ENCODE data around the gene VGLL4. TPM values are rescaled to one million over a fixed set of nuclear protein-coding genes. Genes with fewer than 3 reads are reported as not detected.

Gene VGLL4
- total RNA-seq, 1 experiment from 2014 or later: 46.3 TPM

DNA sequence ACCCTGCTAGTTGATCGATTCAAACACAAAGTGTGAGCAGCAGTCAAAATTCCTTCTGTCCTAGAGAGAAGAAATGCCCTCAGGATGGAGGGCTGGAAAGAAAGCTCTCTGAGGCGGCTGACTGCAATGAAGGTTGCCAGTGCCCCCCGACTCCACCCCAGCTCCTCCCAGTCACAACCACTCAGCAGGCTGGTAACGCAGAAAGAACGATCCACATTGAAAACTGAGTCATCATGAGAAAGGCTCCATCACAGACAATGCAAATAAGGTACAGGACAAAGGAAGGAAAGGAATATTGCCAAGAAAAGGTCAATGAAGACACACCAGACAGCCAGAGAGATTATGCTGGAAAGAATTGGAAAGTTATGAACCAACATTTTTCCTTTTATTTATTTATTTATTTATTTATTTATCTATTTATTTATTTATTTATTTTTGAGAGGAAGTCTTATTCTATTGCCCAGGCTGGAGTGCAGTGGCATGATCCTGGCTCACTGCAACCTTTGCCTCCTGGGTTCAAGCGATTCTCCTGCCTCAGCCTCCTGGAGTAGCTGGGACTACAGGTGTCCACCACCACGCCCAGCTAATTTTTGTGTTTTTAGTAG lies 17.4 kb upstream of the VGLL4 start:
- Histone ChIP-seq H3K4me3 (ENCODE audit: low read length) (no peak overlapping the region), H3K9ac (ENCODE audit: low read length) (no peak overlapping the region), H2AFZ (ENCODE audit: low read length) (no peak overlapping the region), H3K27me3 (ENCODE audit: low read length) (no peaks in the 10 kb centered on the region), H3K27ac (ENCODE audit: low read length) (no peak overlapping the region), H3K36me3 (ENCODE audit: low read depth, low read length) (no peaks in the 10 kb centered on the region), H4K20me1 (ENCODE audit: low read length) (no peaks in the 10 kb centered on the region), H3F3A (ENCODE audit: low read length, unreplicated experiment) (no peaks in the 10 kb centered on the region), H3K4me1 (ENCODE audit: insufficient read depth, low read length) (peaks cover 14% of the 10 kb centered on the region; the same call in 1 of the 2 replicates), H3K9me3 (ENCODE audit: low read length) (no peaks in the 10 kb centered on the region), H3K4me2 (ENCODE audit: low read length) (no peak overlapping the region), H3K9me2 (replicated peaks; ENCODE audit: low read length) (no peaks in the 10 kb centered on the region), H3K79me2 (ENCODE audit: low read length) (peaks cover 14% of the 10 kb centered on the region; the same call in 1 of the 2 replicates)
- BruUV-seq (replicated peaks): no TSS peak
- POLR2A ChIA-PET (ENCODE audit: unreplicated experiment): no interaction called here
- DNase-seq (peak; percentile 39), ATAC-seq (peak; percentile 55)
- CTCF ChIA-PET: no interaction called here
- TF ChIP-seq EZH2phosphoT487 (IDR thresholded peaks at IDR 0.05; ENCODE audit: borderline replicate concordance, low read length) (no peak), EZH2 (IDR thresholded peaks at IDR 0.05; ENCODE audit: low read length, unreplicated experiment) (no peak)
- TF ChIP-seq, protein P1, sequence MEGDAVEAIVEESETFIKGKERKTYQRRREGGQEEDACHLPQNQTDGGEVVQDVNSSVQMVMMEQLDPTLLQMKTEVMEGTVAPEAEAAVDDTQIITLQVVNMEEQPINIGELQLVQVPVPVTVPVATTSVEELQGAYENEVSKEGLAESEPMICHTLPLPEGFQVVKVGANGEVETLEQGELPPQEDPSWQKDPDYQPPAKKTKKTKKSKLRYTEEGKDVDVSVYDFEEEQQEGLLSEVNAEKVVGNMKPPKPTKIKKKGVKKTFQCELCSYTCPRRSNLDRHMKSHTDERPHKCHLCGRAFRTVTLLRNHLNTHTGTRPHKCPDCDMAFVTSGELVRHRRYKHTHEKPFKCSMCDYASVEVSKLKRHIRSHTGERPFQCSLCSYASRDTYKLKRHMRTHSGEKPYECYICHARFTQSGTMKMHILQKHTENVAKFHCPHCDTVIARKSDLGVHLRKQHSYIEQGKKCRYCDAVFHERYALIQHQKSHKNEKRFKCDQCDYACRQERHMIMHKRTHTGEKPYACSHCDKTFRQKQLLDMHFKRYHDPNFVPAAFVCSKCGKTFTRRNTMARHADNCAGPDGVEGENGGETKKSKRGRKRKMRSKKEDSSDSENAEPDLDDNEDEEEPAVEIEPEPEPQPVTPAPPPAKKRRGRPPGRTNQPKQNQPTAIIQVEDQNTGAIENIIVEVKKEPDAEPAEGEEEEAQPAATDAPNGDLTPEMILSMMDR (conservative IDR thresholded peaks at IDR 0.05; ENCODE audit: low read depth, low read length): no peak
- intact Hi-C loops (cut with micrococcal nuclease): loop anchor here (5.0 kb wide), 1 partner anchor 176 kb away; no protein-coding TSS in a partner anchor

DNA sequence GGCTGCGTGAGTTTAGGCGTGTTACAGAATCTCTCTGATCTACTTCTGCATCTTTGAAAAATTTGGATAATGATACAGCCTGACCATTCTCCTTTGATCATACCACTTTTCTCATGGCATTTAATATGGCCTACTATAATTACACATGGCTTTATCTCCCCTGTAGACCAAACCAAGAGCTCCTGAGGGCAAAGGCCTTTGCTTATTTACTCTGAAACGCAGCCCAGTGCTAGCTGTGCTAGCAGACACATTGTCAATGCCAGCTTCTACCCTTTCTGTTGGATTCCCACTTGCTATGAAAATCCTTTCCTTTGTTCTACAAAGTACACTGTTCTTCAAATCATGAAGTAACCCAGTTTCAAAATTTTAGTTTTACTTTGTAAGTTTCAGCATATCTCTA lies 16.5 kb upstream of the VGLL4 start:
- no TSS peak for BruUV-seq (replicated peaks)
- Histone ChIP-seq H2AFZ (ENCODE audit: low read length) (no peak overlapping the region), H4K20me1 (ENCODE audit: low read length) (no peaks in the 10 kb centered on the region), H3K9ac (ENCODE audit: low read length) (no peak overlapping the region), H3F3A (ENCODE audit: low read length, unreplicated experiment) (no peaks in the 10 kb centered on the region), H3K4me2 (ENCODE audit: low read length) (no peak overlapping the region), H3K4me3 (ENCODE audit: low read length) (no peak overlapping the region), H3K4me1 (ENCODE audit: insufficient read depth, low read length) (peaks cover 14% of the 10 kb centered on the region; the same call in 1 of the 2 replicates), H3K27me3 (ENCODE audit: low read length) (no peaks in the 10 kb centered on the region), H3K9me3 (ENCODE audit: low read length) (no peaks in the 10 kb centered on the region), H3K79me2 (ENCODE audit: low read length) (peaks cover 13% of the 10 kb centered on the region; the same call in 1 of the 2 replicates), H3K27ac (ENCODE audit: low read length) (no peak overlapping the region), H3K36me3 (ENCODE audit: low read depth, low read length) (no peaks in the 10 kb centered on the region), H3K9me2 (replicated peaks; ENCODE audit: low read length) (no peaks in the 10 kb centered on the region)
- no peak for ATAC-seq
- ChIA-PET CTCF (interaction anchor here (0.6 kb wide), 1 partner anchor 32 kb away, joined by 3 read pairs; no protein-coding TSS in a partner anchor), POLR2A (ENCODE audit: unreplicated experiment) (interaction anchor here (0.6 kb wide), 1 partner anchor 110 kb away, joined by 4 read pairs; no protein-coding TSS in a partner anchor)
- no peak for DNase-seq
- TF ChIP-seq, protein P1 (conservative IDR thresholded peaks at IDR 0.05; ENCODE audit: low read depth, low read length): no peak
- TF ChIP-seq EZH2 (IDR thresholded peaks at IDR 0.05; ENCODE audit: low read length, unreplicated experiment): no peak
- TF ChIP-seq EZH2phosphoT487 (IDR thresholded peaks at IDR 0.05; ENCODE audit: borderline replicate concordance, low read length): no peak
- intact Hi-C loops (cut with micrococcal nuclease): loop anchor here (5.0 kb wide), 1 partner anchor 177 kb away; no protein-coding TSS in a partner anchor

DNA sequence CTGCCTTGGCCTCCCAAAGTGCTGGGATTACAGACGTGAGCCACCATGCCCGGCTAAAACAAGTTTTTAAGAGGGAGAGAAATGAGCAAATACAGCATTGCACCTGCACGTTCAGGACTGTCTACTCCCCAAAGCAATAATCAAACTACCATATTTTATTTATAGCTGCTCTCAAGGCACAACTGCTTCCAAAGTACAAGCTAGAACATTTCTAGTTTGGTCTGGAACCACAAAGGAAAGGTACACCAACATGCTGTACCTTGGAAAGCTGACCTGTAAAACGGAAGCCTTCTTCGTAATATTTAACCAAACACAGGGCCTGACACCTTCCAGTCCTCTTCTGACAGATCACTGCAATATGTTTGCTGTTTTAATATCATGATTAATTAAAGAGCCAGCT lies 14.5 kb upstream of the VGLL4 start:
- DNase-seq (no peak), ATAC-seq (no peak)
- H2AFZ ChIP-seq (ENCODE audit: low read length): no peak overlapping the region
- peaks cover 13% of the 10 kb centered on the region; the same call in 1 of the 2 replicates for H3K79me2 ChIP-seq (ENCODE audit: low read length)
- H3K9me2 ChIP-seq (replicated peaks; ENCODE audit: low read length): no peaks in the 10 kb centered on the region
- no peaks in the 10 kb centered on the region for H4K20me1 ChIP-seq (ENCODE audit: low read length)
- H3K9ac ChIP-seq (ENCODE audit: low read length): no peak overlapping the region
- no peaks in the 10 kb centered on the region for H3K36me3 ChIP-seq (ENCODE audit: low read depth, low read length)
- H3K4me2 ChIP-seq (ENCODE audit: low read length): no peak overlapping the region
- H3F3A ChIP-seq (ENCODE audit: low read length, unreplicated experiment): no peaks in the 10 kb centered on the region
- CTCF ChIA-PET: no interaction called here
- intact Hi-C loops (cut with micrococcal nuclease): no loop called here
- no peak overlapping the region for H3K4me3 ChIP-seq (ENCODE audit: low read length)
- no peaks in the 10 kb centered on the region for H3K27me3 ChIP-seq (ENCODE audit: low read length)
- peaks cover 14% of the 10 kb centered on the region; the same call in 1 of the 2 replicates for H3K4me1 ChIP-seq (ENCODE audit: insufficient read depth, low read length)
- POLR2A ChIA-PET (ENCODE audit: unreplicated experiment): no interaction called here
- H3K9me3 ChIP-seq (ENCODE audit: low read length): no peaks in the 10 kb centered on the region
- BruUV-seq (replicated peaks): no TSS peak
- no peak overlapping the region for H3K27ac ChIP-seq (ENCODE audit: low read length)
- no peak for TF ChIP-seq EZH2phosphoT487 (IDR thresholded peaks at IDR 0.05; ENCODE audit: borderline replicate concordance, low read length)
- TF ChIP-seq, protein P1 (conservative IDR thresholded peaks at IDR 0.05; ENCODE audit: low read depth, low read length): no peak
- TF ChIP-seq EZH2 (IDR thresholded peaks at IDR 0.05; ENCODE audit: low read length, unreplicated experiment): no peak

Data from PC-3 (cell line).